Activated CD8-positive, alpha-beta T cell treated with anti-CD3 and anti-CD28 coated beads for 36 hours (primary cell): ENCODE measurements around the gene TMEM120B. TPM values are rescaled to one million over a fixed set of nuclear protein-coding genes. Genes with fewer than 3 reads are reported as not detected.
"Not testable (repeated sequence)": the region's sequence is repeated elsewhere in the genome, so short reads cannot be mapped to it uniquely, and the experiment has no call there.

Experiments used
- ATAC-seq: fragments of 200-7000 bp; cut with Tn5 transposase; one replicate; pipeline ENCODE4 v1.10.0; 2021; ENCODE audit warnings: mild to moderate bottlenecking, moderate library complexity
- CTCF ChIA-PET: fragments of 350-600 bp; sonication (Branson Sonifier 250); formaldehyde crosslinking; loops from one replicate; lab custom pipeline; 2021; ENCODE audit warnings: antibody characterized with exemption; lab: Charles Lee
- POLR2A ChIA-PET: fragments of 350-600 bp; sonication (Branson Sonifier 250); formaldehyde crosslinking; loops from one replicate; lab custom pipeline; 2021; ENCODE audit warnings: antibody characterized with exemption; lab: Charles Lee
- DNase-seq: peaks from one replicate; pipeline ENCODE4 v3.0.0-alpha.2; 2020
- H3K27ac Mint-ChIP-seq: one replicate; pipeline ENCODE4 v1.8.0; 2021; ENCODE audit warnings: mild to moderate bottlenecking, mixed read lengths
- H3K27me3 Mint-ChIP-seq: one replicate; pipeline ENCODE4 v1.8.0; 2021; ENCODE audit warnings: mixed read lengths
- H3K36me3 Mint-ChIP-seq: one replicate; pipeline ENCODE4 v1.8.0; 2021; ENCODE audit warnings: low read depth, mixed read lengths
- H3K4me1 Mint-ChIP-seq: one replicate; pipeline ENCODE4 v1.8.0; 2021; ENCODE audit warnings: low read depth, mixed read lengths
- H3K4me3 Mint-ChIP-seq: one replicate; pipeline ENCODE4 v1.8.0; 2021; ENCODE audit warnings: mild to moderate bottlenecking, moderate library complexity, mixed read lengths
- H3K9me3 Mint-ChIP-seq: one replicate; pipeline ENCODE4 v1.8.0; 2021; ENCODE audit warnings: mixed read lengths
- CTCF ChIP-seq: fragments of 200-600 bp; IDR thresholded peaks from one replicate; pipeline ENCODE4 v1.8.0; 2022; ENCODE audit warnings: antibody characterized with exemption, mild to moderate bottlenecking
- intact Hi-C: fragments of 100-400 bp; cut with micrococcal nuclease; formaldehyde crosslinking; loops from one replicate; pipeline ENCODE4 v1.10.0; 2022
- total RNA-seq, 2 experiments: library from RNA; stranded (reverse); gene quantifications; one replicate each; pipeline ENCODE4 v1.2.3, GENCODE V29; 2021

The TMEM120B gene
- total RNA-seq, 2 experiments from 2014 or later, result 11.7 to 12.7 TPM

DNA sequence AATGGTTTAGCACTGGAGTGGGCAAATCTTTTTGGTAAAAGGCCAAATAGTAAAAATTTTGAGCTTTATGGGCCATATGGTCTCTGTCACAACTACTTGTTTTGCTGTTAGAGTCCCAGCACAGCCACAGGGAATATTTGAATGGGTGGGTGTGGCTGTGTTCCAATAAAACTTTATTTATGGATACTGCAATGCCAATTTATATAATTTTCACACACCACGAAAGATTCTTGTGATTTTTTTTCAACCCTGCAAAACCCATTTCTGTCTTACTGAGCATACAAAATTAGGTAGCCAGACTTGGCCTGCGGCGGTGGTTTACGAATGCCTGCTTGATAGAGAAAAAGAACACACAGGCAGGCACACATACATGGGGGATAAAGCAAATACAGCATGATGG, 28.3 kb downstream of the TMEM120B start:
- CTCF ChIA-PET, result interaction anchor here (0.6 kb wide), 1 partner anchor 29 kb away, joined by 4 read pairs; no protein-coding TSS in a partner anchor
- TF ChIP-seq CTCF, result no peak
- Mint-ChIP-seq H3K4me3 (no peak overlapping the region), H3K27ac (no peak overlapping the region), H3K4me1 (peaks cover 3% of the 10 kb centered on the region), H3K27me3 (no peaks in the 10 kb centered on the region), H3K36me3 (peaks cover 7% of the 10 kb centered on the region), H3K9me3 (no peaks in the 10 kb centered on the region)
- POLR2A ChIA-PET, result no interaction called here
- ATAC-seq, result no peak
- DNase-seq, result no peak
- intact Hi-C loops, result no loop called here

GRCh38 chr12:121741743-121742142, 29.2 kb downstream of the TMEM120B start:
- ChIA-PET POLR2A (interaction anchor here (0.6 to 0.7 kb wide), 2 partner anchors 38 to 51 kb away, joined by 3 read pairs; no protein-coding TSS in a partner anchor), CTCF (no interaction called here)
- ATAC-seq, result no peak
- H3K4me1 Mint-ChIP-seq, result peaks cover 3% of the 10 kb centered on the region
- H3K9me3 Mint-ChIP-seq, result no peaks in the 10 kb centered on the region
- no peak overlapping the region for H3K4me3 Mint-ChIP-seq
- intact Hi-C loops, result no loop called here
- no peak for TF ChIP-seq CTCF
- no peak overlapping the region for H3K27ac Mint-ChIP-seq
- DNase-seq, result no peak
- peaks cover 7% of the 10 kb centered on the region for H3K36me3 Mint-ChIP-seq
- H3K27me3 Mint-ChIP-seq, result no peaks in the 10 kb centered on the region

- H3K9me3 Mint-ChIP-seq, H3K4me1 Mint-ChIP-seq, H3K27ac Mint-ChIP-seq, POLR2A ChIA-PET, DNase-seq, H3K27me3 Mint-ChIP-seq, H3K4me3 Mint-ChIP-seq, CTCF ChIA-PET, intact Hi-C loops, ATAC-seq: not testable (repeated sequence)
- peaks cover 13% of the 10 kb centered on the region for H3K36me3 Mint-ChIP-seq
Observed at GRCh38 chr12:121745545-121745944, 33.0 kb downstream of the TMEM120B start.

DNA sequence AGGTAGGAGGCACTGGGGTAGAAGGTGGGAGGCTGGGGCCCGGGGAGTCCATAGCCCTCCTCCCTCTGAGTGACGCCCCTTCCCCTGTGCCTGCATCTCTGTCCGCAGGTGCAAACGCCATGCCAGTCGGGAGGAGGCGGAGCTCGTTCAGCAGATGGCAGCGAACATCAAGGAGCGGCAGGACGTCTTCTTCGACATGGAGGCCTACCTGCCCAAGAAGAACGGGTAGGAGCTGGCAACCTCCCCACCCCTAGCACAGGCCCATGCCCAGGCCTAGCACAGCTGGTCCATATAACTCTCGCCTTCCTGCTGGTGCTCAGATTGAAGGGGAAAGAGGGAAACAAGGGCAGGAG, 35.6 kb downstream of the TMEM120B start:
- Mint-ChIP-seq H3K4me1 (no peaks in the 10 kb centered on the region), H3K4me3 (no peak overlapping the region), H3K9me3 (no peaks in the 10 kb centered on the region), H3K36me3 (peaks cover 20% of the 10 kb centered on the region), H3K27ac (no peak overlapping the region), H3K27me3 (no peaks in the 10 kb centered on the region)
- DNase-seq (no peak), ATAC-seq (no peak)
- TF ChIP-seq CTCF, result no peak
- intact Hi-C loops, result no loop called here
- CTCF ChIA-PET, result no interaction called here
- POLR2A ChIA-PET, result interaction anchor here (1.0 kb wide), 1 partner anchor 11 kb away, joined by 3 read pairs; no protein-coding TSS in a partner anchor

DNA sequence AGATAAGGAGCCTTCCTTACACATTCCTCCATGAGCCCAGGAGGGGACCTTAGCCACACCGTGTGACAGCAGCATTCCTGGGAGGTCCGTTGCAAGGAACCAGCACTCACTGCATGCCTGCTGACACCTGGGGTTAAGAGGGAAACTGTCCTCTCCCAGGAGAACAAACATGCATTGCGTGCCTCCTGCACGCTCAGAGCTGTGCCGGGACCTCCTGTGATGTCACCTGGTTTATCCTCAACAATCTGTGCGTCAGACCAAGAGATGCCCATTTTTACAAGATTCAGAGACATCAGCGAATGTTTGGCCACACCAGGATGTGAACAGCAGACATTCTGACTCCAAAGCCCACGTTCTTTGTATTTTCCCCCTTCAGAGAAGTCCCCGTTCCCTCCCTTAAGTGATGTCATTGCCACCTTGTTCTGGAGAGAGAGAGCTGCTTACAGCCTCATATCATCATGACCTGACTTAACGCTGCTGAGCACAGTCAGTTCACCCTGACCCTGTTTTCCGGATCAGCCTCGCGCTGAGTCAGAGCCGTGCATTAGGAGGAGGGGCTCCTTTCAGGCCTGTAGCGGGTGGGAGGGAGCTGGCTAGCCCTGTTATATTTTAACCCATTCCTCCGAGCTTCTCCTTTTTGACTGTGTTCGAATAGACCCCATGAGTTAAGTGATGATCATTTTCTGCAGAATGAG, 36.2 kb downstream of the TMEM120B start:
- POLR2A ChIA-PET, result interaction anchor here (1.0 kb wide), 1 partner anchor 10 kb away, joined by 3 read pairs; no protein-coding TSS in a partner anchor

More for the DNA sequence above, 36.2 kb downstream of the TMEM120B start:
- CTCF ChIA-PET, result no interaction called here
- H3K4me3 Mint-ChIP-seq, result no peak overlapping the region
- H3K36me3 Mint-ChIP-seq, result peaks cover 20% of the 10 kb centered on the region
- DNase-seq, result no peak
- no peaks in the 10 kb centered on the region for H3K9me3 Mint-ChIP-seq
- no peak for ATAC-seq
- no peaks in the 10 kb centered on the region for H3K4me1 Mint-ChIP-seq
- H3K27ac Mint-ChIP-seq, result no peak overlapping the region
- H3K27me3 Mint-ChIP-seq, result no peaks in the 10 kb centered on the region
- no peak for TF ChIP-seq CTCF
- intact Hi-C loops, result no loop called here
